K562 (cell line): ENCODE measurements around the gene TRPV6. TPM values are rescaled to one million over a fixed set of nuclear protein-coding genes. Genes with fewer than 3 reads are reported as not detected.

Experiments used
- ATAC-seq: fragments of 200-7000 bp; cut with Tn5 transposase; 3 replicates; pipeline ENCODE4 v1.9.1; 2020; ENCODE audit warnings: moderate library complexity
- BruUV-seq: library from RNA; stranded (reverse); fragments of 400-500 nt; replicated peaks from 2 replicates; lab custom pipeline; 2021; lab: Mats Ljungman, UMichigan
- CTCF ChIA-PET: fragments of 300-600 bp; formaldehyde crosslinking; extraction: SDS; loops from one replicate; lab custom pipeline; 2021; ENCODE audit warnings: low intra/inter-chr PET ratio; lab: Yijun Ruan, JAX
- POLR2A ChIA-PET: fragments of 300-600, 350-650 bp; sonication (Branson Sonifier 250); formaldehyde crosslinking; extraction: SDS; loops from one replicate; lab custom pipeline; 2021; ENCODE audit warnings: antibody characterized with exemption, inconsistent platforms; lab: Yijun Ruan, JAX
- DNase-seq, 4 experiments: peaks; one replicate each; pipeline versions ENCODE4 v3.0.0 to v3.0.0-alpha.2; 2011 to 2018; ENCODE audit warnings: low spot score in 3 of 4, mixed read lengths in 3 of 4; ENCODE audit errors: extremely low read depth in 1 of 4
- FAIRE-seq: peaks from 2 replicates; lab custom pipeline; 2011; peaks lifted over from hg19 to GRCh38; lab: Jason Lieb, UNC
- H2AFZ ChIP-seq: 2 replicates; pipeline ENCODE4 v1.6.0; 2011; ENCODE audit warnings: low read depth, low read length, control low read depth, inconsistent platforms
- H3K27ac ChIP-seq: fragments of 200-600 bp; 3 replicates; pipeline ENCODE4 v1.8.0; 2011; ENCODE audit warnings: low read depth, mild to moderate bottlenecking, control low read depth, inconsistent platforms, low read length, moderate library complexity, mixed read lengths; ENCODE audit errors: extremely low read depth
- H3K27me3 ChIP-seq, 2 experiments: fragments of 300-600 bp in 1 of 2; 2 replicates in 1 of 2; 3 replicates in 1 of 2; pipeline versions ENCODE4 v1.6.0 to v1.8.0; 2011; ENCODE audit warnings: inconsistent platforms in 2 of 2, low read length in 2 of 2, mild to moderate bottlenecking in 1 of 2, mixed read lengths in 1 of 2, moderate library complexity in 1 of 2; ENCODE audit not compliant: control insufficient read depth in 2 of 2, insufficient read depth in 2 of 2
- H3K36me3 ChIP-seq: fragments of 300-600 bp; 3 replicates; pipeline ENCODE4 v1.8.0; 2011; ENCODE audit warnings: mild to moderate bottlenecking, low read length, inconsistent platforms; ENCODE audit not compliant: control insufficient read depth, insufficient read depth
- H3K4me1 ChIP-seq, 2 experiments: fragments of 200-600 bp in 1 of 2; replicated peaks in 1 of 2; 2 replicates in 1 of 2; 3 replicates in 1 of 2; pipeline versions ENCODE4 v1.5.1 to v1.8.0; 2011; ENCODE audit warnings: inconsistent platforms in 2 of 2, low read length in 2 of 2, mild to moderate bottlenecking in 1 of 2, mixed read lengths in 1 of 2, moderate library complexity in 1 of 2; ENCODE audit not compliant: control insufficient read depth in 2 of 2, insufficient read depth in 2 of 2
- H3K4me2 ChIP-seq: 2 replicates; pipeline ENCODE4 v1.6.1; 2011; ENCODE audit warnings: low read length, control low read depth, inconsistent platforms, mixed read lengths; ENCODE audit not compliant: insufficient read depth
- H3K4me3 ChIP-seq: fragments of 200-600 bp; sonication (generic), shearing (Covaris generic); 2 replicates; pipeline ENCODE4 v1.5.1; 2016; ENCODE audit warnings: control low read depth, inconsistent platforms
- H3K79me2 ChIP-seq: fragments of 200-600 bp; 3 replicates; pipeline ENCODE4 v1.8.0; 2011; ENCODE audit warnings: low read length, inconsistent platforms; ENCODE audit not compliant: control insufficient read depth, insufficient read depth
- H3K9ac ChIP-seq, 2 experiments: 2 replicates each; pipeline versions ENCODE4 v1.6.0 to v1.6.1; 2011; ENCODE audit warnings: low read depth in 2 of 2, low read length in 2 of 2, control low read depth in 1 of 2, inconsistent platforms in 1 of 2, mild to moderate bottlenecking in 1 of 2, mixed read lengths in 1 of 2; ENCODE audit not compliant: insufficient read depth in 1 of 2
- H3K9me1 ChIP-seq: one replicate; pipeline ENCODE4 v1.6.0; 2011; ENCODE audit warnings: inconsistent platforms, mild to moderate bottlenecking, low read length, moderate library complexity; ENCODE audit not compliant: control insufficient read depth, insufficient read depth
- H3K9me3 ChIP-seq: replicated peaks from 2 replicates; pipeline ENCODE4 v1.5.1; 2011; ENCODE audit warnings: low read depth, low read length, inconsistent platforms; ENCODE audit not compliant: control insufficient read depth, insufficient read depth
- H4K20me1 ChIP-seq: replicated peaks from 2 replicates; pipeline ENCODE4 v1.6.1; 2011; ENCODE audit warnings: low read length, inconsistent platforms, mixed read lengths; ENCODE audit not compliant: control insufficient read depth, insufficient read depth
- COPS2 ChIP-seq: fragments of 450-650 bp; conservative IDR thresholded peaks from 2 replicates; pipeline ENCODE4 v1.6.1; 2016; ENCODE audit warnings: mild to moderate bottlenecking, moderate library complexity
- CTBP1 ChIP-seq: fragments of 450-650 bp; IDR thresholded peaks from 2 replicates; pipeline ENCODE4 v1.6.1; 2016; ENCODE audit warnings: borderline replicate concordance
- SRSF3 ChIP-seq: fragments of 200-400 bp; formaldehyde crosslinking; IDR thresholded peaks from 2 replicates; pipeline ENCODE4 v1.6.1; 2016; ENCODE audit warnings: mild to moderate bottlenecking, low read length, moderate library complexity; ENCODE audit not compliant: insufficient read depth
- ZBTB12 ChIP-seq: fragments of 250-450 bp; sonication (Bioruptor Pico); IDR thresholded peaks from 2 replicates; pipeline ENCODE4 v1.4.0; 2020
- WGBS: fragments of 100-300 bp; shearing (Covaris generic); methylation state at CpG from one replicate; pipeline ENCODE4 v1.1.6; 2016; ENCODE audit warnings: low coverage, mixed read lengths; ENCODE audit not compliant: insufficient coverage; ENCODE audit errors: missing lambda C conversion rate; 5-methylcytosine and 5-hydroxymethylcytosine counted together
- in situ Hi-C: fragments of 300-500 bp; cut with MboI; formaldehyde crosslinking; loops from 4 replicates; pipeline ENCODE4 v1.15.0; 2018; ENCODE audit warnings: inconsistent platforms, mixed read lengths
- intact Hi-C: fragments of 100-400 bp; cut with micrococcal nuclease; formaldehyde crosslinking; loops from 2 replicates; pipeline ENCODE4 v1.14.2; 2022
- polyA plus RNA-seq, 8 experiments: library from polyadenylated mRNA; depleted of rRNA in 4 of 8; stranded (reverse) in 5 of 8; unstranded in 3 of 8; fragments of >200 nt; fragmentation: Nextera tagmentation in 2 of 8; fragmentation: Illumina TruSeq in 1 of 8; extraction: Ambion mirVana in 2 of 8; extraction: Trizol in 1 of 8; gene quantifications; 2 replicates each; pipeline versions ENCODE4 v1.2.1 to v1.2.3, GENCODE V29; 2011 to 2014; ENCODE audit warnings: inconsistent platforms in 1 of 8, missing spikeins in 1 of 8
- total RNA-seq, 7 experiments: library from RNA; depleted of rRNA in 6 of 7; stranded (reverse); fragments of >200 nt in 6 of 7; fragmentation: Illumina TruSeq in 2 of 7; extraction: Trizol in 2 of 7; gene quantifications; 2 replicates each; pipeline versions ENCODE4 v1.2.1 to v1.2.3, GENCODE V29; 2011 to 2021; ENCODE audit warnings: low replicate concordance in 1 of 7
- TF ChIP-seq, protein P1 (sequence below): fragments of 250-450 bp; sonication (Bioruptor Pico); IDR thresholded peaks from 2 replicates; pipeline ENCODE4 v1.6.1; 2021; ENCODE audit warnings: mild to moderate bottlenecking

Gene TRPV6
- total and polyA plus RNA-seq, 9 of the 15 experiments (the other 6 are each of a cell fraction or from before 2014, with no cell fraction given): 0.04 to 0.36 (median 0.11) TPM

GRCh38 chr7:142915315-142915714 lies 29.8 kb upstream of the TRPV6 start (continued):
- TF ChIP-seq COPS2: no peak
- no peak for TF ChIP-seq ZBTB12 (CRISPR knock-in tag)
- TF ChIP-seq, protein P1, sequence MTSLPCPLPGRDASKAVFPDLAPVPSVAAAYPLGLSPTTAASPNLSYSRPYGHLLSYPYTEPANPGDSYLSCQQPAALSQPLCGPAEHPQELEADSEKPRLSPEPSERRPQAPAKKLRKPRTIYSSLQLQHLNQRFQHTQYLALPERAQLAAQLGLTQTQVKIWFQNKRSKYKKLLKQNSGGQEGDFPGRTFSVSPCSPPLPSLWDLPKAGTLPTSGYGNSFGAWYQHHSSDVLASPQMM (CRISPR knock-in tag): no peak
- TF ChIP-seq CTBP1: no peak
- TF ChIP-seq, all 486 proteins: peak for 0

- no peak for FAIRE-seq
- BruUV-seq: no TSS peak
- in situ Hi-C loops: no loop called here
- Histone ChIP-seq H3K9ac (no peak overlapping the region), H3K4me3 (no peak overlapping the region), H3K27me3 (peaks cover 3 to 42% of the 10 kb centered on the region in 2 experiments; a peak in 4 of 5 replicates), H3K79me2 (no peaks in the 10 kb centered on the region), H3K27ac (no peak overlapping the region), H2AFZ (no peak overlapping the region), H3K4me1 (peaks cover 2 to 4% of the 10 kb centered on the region in 2 experiments; a peak in 3 of 5 replicates), H4K20me1 (no peaks in the 10 kb centered on the region), H3K4me2 (no peak overlapping the region), H3K9me1 (no peaks in the 10 kb centered on the region), H3K9me3 (no peaks in the 10 kb centered on the region), H3K36me3 (no peaks in the 10 kb centered on the region)
- intact Hi-C loops: no loop called here
- 0% methylated on average over 1 of the region's 1 CpG for WGBS
- DNase-seq: no peak
- no peak for TF ChIP-seq SRSF3
- ATAC-seq: no peak
- CTCF ChIA-PET: no interaction called here
- POLR2A ChIA-PET: no interaction called here
Measured at GRCh38 chr7:142914121-142914520, 28.6 kb upstream of the TRPV6 start.
